Cardiac fibroblast (primary cell): Measurements from ENCODE around the gene ABCB9.

Experiments
- DNase-seq, 2 donors: peaks; one replicate each; pipeline versions ENCODE4 v3.0.0 to v3.0.0-alpha.2; 2010; ENCODE audit warnings: low read depth in 2 of 2
- H3K4me3 ChIP-seq, 2 donors: replicated peaks in 1 of 2; 1 replicate in 1 of 2; 2 replicates in 1 of 2; pipeline ENCODE4 v1.5.1; 2011; ENCODE audit warnings: low read depth in 2 of 2, low read length in 2 of 2, mild to moderate bottlenecking in 2 of 2, moderate library complexity in 1 of 2
- TF ChIP-seq, protein P1 (sequence below): IDR thresholded peaks from one replicate; pipeline ENCODE4 v1.5.1; 2011; ENCODE audit warnings: low read depth, mild to moderate bottlenecking, low read length, inconsistent platforms

The ABCB9 gene

DNA sequence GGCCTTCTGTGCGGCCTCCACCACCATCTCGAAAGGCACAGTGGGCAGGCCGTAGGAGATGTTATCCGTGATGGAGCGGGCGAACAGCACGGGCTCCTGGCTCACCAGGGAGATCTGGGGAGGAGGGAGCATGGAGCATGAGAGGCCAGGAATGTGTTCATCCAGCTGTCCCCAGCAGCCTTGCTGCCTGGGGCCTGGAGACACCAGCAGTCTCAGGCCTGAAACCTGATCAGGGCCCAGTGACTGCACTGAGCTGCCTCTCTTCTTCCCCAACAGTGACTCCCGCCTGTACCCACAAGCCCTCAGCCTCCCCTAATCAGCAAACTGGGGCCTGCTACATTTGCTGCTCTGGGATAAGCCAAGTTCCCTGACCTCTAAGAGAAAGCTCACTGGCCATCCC is 30.9 kb downstream of the ABCB9 start:
- DNase-seq = no peak
- no peak overlapping the region for H3K4me3 ChIP-seq
- TF ChIP-seq, protein P1, sequence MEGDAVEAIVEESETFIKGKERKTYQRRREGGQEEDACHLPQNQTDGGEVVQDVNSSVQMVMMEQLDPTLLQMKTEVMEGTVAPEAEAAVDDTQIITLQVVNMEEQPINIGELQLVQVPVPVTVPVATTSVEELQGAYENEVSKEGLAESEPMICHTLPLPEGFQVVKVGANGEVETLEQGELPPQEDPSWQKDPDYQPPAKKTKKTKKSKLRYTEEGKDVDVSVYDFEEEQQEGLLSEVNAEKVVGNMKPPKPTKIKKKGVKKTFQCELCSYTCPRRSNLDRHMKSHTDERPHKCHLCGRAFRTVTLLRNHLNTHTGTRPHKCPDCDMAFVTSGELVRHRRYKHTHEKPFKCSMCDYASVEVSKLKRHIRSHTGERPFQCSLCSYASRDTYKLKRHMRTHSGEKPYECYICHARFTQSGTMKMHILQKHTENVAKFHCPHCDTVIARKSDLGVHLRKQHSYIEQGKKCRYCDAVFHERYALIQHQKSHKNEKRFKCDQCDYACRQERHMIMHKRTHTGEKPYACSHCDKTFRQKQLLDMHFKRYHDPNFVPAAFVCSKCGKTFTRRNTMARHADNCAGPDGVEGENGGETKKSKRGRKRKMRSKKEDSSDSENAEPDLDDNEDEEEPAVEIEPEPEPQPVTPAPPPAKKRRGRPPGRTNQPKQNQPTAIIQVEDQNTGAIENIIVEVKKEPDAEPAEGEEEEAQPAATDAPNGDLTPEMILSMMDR = no peak

DNA sequence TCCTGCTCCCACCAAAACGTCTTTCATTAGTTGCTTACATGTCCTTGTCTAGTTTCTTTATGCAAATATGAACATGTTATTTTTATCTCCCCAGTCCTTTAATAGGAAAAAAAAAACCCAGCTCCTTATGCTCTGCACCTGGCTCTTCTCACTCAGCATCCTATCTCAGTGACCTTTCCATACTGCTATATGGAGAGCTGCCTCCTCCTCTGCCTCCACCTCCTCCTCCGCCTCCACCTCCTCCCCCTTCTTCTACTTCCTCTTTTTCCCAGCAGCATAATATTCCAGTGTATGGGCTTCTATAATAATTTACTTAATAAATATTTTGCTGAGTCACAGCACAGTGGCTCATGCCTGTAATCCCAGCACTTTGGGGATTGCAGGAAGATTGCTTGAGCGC is 31.5 kb downstream of the ABCB9 start:
- no peak for DNase-seq
- H3K4me3 ChIP-seq = no peak overlapping the region
- TF ChIP-seq, protein P1 = no peak

DNA sequence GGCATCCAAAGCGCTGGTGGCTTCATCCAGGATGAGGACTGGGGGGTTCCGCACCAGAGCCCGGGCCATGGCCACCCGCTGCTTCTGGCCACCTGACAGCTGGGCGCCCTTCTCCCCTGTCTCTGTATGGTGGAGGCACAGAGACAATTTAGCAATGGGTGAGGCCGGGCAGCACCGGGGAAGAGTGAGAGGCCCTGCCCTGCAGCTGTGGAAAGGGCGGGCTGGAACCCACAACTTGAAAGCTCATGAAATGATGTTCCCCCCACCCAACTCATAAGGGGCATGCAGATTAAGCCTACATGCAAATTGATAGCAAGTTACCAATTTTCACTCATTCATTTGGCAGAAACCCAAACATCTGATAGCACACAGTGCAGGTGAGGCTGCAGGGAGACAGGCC is 34.1 kb downstream of the ABCB9 start:
- DNase-seq = no peak
- no peak overlapping the region for H3K4me3 ChIP-seq
- TF ChIP-seq, protein P1 = no peak

DNA sequence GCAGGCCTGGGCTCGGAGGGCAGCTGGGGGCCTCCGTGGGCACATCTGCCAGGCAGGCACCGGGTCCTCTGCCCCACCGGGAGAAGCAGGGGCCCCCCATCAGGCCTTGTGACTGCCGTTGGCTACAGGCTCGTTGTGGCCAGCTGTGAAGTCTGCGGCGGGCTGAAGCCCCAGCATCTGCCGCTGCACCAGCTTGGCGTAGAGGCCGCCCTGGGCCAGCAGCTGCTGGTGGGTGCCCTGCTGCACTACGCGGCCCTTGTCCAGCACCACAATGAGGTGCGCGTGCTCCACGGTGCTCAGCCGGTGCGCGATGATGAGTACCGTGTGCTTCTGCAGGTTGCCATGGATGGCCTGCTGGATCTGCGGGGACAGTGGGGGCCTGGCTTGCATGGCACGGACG is 36.5 kb downstream of the ABCB9 start:
- TF ChIP-seq, protein P1 = no peak
- DNase-seq = no peak
- H3K4me3 ChIP-seq = no peak overlapping the region

DNA sequence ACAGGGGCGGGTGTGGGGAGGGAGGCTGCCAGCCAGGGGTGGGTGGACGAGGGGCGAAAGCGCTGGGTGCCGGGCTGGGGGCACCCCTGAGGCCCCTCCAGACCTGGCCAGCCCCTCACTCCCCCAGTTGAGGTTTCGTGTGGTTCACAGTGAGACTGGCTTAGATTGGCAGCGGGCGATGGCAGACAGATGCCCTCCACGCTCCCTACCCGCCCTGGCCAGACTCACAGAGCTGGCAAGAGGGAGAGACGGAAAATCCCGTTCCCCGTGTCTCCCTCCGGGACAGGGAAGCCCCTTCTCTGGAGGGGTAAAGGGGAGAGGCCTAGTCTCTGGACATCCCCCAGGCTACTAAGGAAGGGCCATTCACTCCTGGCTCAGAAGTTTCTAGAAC is 37.1 kb downstream of the ABCB9 start:
- DNase-seq = no peak
- TF ChIP-seq, protein P1 = no peak

DNA sequence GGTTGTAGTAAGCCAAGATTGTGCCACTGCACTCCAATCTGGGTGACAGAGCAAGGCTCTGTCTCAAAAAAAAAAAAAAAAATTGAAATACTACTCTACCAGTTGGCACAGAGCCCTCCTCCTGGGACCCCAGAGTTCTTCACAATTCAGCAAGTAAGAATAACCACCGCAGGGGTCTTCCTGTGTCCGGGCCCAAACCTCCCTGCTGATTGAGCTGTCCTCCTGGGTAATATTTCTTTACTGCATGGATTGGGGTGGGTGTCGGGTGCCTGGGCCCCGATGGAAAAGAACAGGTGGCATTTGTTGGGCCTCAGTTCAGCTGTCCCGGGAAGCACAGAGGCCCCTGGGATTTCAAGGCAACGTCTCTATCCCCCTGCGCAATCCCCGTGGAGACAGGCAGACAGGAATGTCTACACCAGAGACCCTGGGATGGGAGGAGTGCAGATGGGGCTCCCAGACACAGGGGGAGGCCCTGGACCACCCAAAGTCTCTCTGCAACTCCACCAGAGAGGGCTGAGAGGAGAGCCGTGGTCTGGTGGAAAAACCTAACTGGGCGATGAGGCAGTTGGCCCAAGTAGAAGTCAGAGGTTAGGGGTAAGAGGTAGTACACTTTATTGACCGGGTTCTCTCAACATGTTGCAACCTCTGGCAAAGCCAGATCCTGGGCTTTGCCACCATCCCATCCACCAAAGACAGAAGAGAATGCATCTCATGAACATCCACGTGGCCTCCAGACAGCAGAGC is 37.7 kb downstream of the ABCB9 start:
- TF ChIP-seq, protein P1 = no peak
- no peak overlapping the region for H3K4me3 ChIP-seq
- DNase-seq = no peak

More for the DNA sequence above, 37.1 kb downstream of the ABCB9 start:
- H3K4me3 ChIP-seq = no peak overlapping the region
